ENCODE measurements around the gene ARL17B.
"Not testable (repeated sequence)": the region's sequence is repeated elsewhere in the genome, so short reads cannot be mapped to it uniquely, and the experiment has no call there.

- TF ChIP-seq EZH2 (IDR thresholded peaks at IDR 0.05; ENCODE audit: low read depth, unreplicated experiment); CREB1 (CRISPR knock-in tag; IDR thresholded peaks at IDR 0.05; ENCODE audit: low read depth); ZNF331 (CRISPR knock-in tag; IDR thresholded peaks at IDR 0.05; ENCODE audit: low read depth); EZH2phosphoT487 (IDR thresholded peaks at IDR 0.05; ENCODE audit: unreplicated experiment); CTCF (conservative IDR thresholded peaks at IDR 0.05; ENCODE audit: low read depth in 2 of 2); REST (IDR thresholded peaks at IDR 0.05; ENCODE audit: unreplicated experiment); POLR2AphosphoS5 (IDR thresholded peaks at IDR 0.05; ENCODE audit: low read depth); ZNF114 (CRISPR knock-in tag; IDR thresholded peaks at IDR 0.05); NANOG (IDR thresholded peaks at IDR 0.05; ENCODE audit: borderline replicate concordance); STAT1 (IDR thresholded peaks at IDR 0.05; ENCODE audit: unreplicated experiment); JUNB (IDR thresholded peaks at IDR 0.05; ENCODE audit: unreplicated experiment); ETS1 (IDR thresholded peaks at IDR 0.05): not testable (repeated sequence)
Observed at GRCh38 chr17:46284467-46284866, 77.1 kb downstream of the ARL17B start.

Data from GM23338 (cell line).